ENCODE measurements around the gene AFAP1L2. TPM values are rescaled to one million over a fixed set of nuclear protein-coding genes. Genes with fewer than 3 reads are reported as not detected.

The AFAP1L2 gene
- total RNA-seq, 4 donors from 2014 or later = 20.5 to 29.5 (median 23.9) TPM

- Histone ChIP-seq H3K4me1 (peaks cover 0 to 17% (median 0%) of the 10 kb centered on the region in 3 donors), H3K27me3 (peaks cover 2% of the 10 kb centered on the region), H3K4me3 (no peak overlapping the region), H3K36me3 (no peaks in the 10 kb centered on the region), H3K27ac (peak overlapping the region in 2 of 4 donors; percentile 2 to 34), H3K9me3 (no peaks in the 10 kb centered on the region)
- no peak for ATAC-seq
- WGBS, 2 donors (ENCODE audit: low coverage in 1 of 2) = 36 to 54% methylated on average over 2 to 3 of the region's 3 CpGs
- no peak for TF ChIP-seq POLR2A (IDR thresholded peaks at IDR 0.05)
- no peak for TF ChIP-seq EP300 (IDR thresholded peaks at IDR 0.05)
- no peak for TF ChIP-seq POLR2AphosphoS5 (IDR thresholded peaks at IDR 0.05)
- TF ChIP-seq CTCF (IDR thresholded peaks at IDR 0.05) = no peak
Observed at GRCh38 chr10:114257498-114257897, 146.8 kb downstream of the AFAP1L2 start.

GRCh38 chr10:114256822-114257221, 147.5 kb downstream of the AFAP1L2 start:
- Histone ChIP-seq H3K27me3 (peaks cover 8% of the 10 kb centered on the region), H3K27ac (peak overlapping the region in 1 of 4 donors; percentile 34), H3K9me3 (no peaks in the 10 kb centered on the region), H3K4me1 (peaks cover 0 to 17% (median 0%) of the 10 kb centered on the region in 3 donors), H3K36me3 (no peaks in the 10 kb centered on the region), H3K4me3 (no peak overlapping the region)
- no peak for ATAC-seq
- WGBS, 2 donors (ENCODE audit: low coverage in 1 of 2) = 60% methylated on average over 3 of the region's 3 CpGs; no CpG with 5 or more reads in 1 of the 2 donors
- TF ChIP-seq POLR2A (IDR thresholded peaks at IDR 0.05) = no peak
- TF ChIP-seq POLR2AphosphoS5 (IDR thresholded peaks at IDR 0.05) = no peak
- TF ChIP-seq EP300 (IDR thresholded peaks at IDR 0.05) = no peak
- TF ChIP-seq CTCF (IDR thresholded peaks at IDR 0.05) = no peak

GRCh38 chr10:114256008-114256765, 148.1 kb downstream of the AFAP1L2 start:
- Histone ChIP-seq H3K36me3 (no peaks in the 10 kb centered on the region), H3K4me3 (no peak overlapping the region), H3K27ac (no peak overlapping the region), H3K4me1 (peaks cover 0 to 17% (median 0%) of the 10 kb centered on the region in 3 donors), H3K9me3 (no peaks in the 10 kb centered on the region), H3K27me3 (peaks cover 8% of the 10 kb centered on the region)
- TF ChIP-seq POLR2A (IDR thresholded peaks at IDR 0.05) (no peak), POLR2AphosphoS5 (IDR thresholded peaks at IDR 0.05) (no peak), EP300 (IDR thresholded peaks at IDR 0.05) (no peak), CTCF (IDR thresholded peaks at IDR 0.05) (no peak)
- ATAC-seq = no peak
- 77 to 89% methylated on average over 11 to 12 of the region's 12 CpGs for WGBS, 2 donors (ENCODE audit: low coverage in 1 of 2)

GRCh38 chr10:114255227-114255626, 149.1 kb downstream of the AFAP1L2 start:
- Histone ChIP-seq H3K9me3 (no peaks in the 10 kb centered on the region), H3K4me1 (peaks cover 0 to 17% (median 0%) of the 10 kb centered on the region in 3 donors), H3K27ac (no peak overlapping the region), H3K4me3 (no peak overlapping the region), H3K27me3 (peaks cover 11% of the 10 kb centered on the region), H3K36me3 (no peaks in the 10 kb centered on the region)
- no CpG with 5 or more reads among the region's 1 CpG for WGBS, 2 donors (ENCODE audit: low coverage in 1 of 2)
- no peak for ATAC-seq
- TF ChIP-seq POLR2A (IDR thresholded peaks at IDR 0.05) (no peak), POLR2AphosphoS5 (IDR thresholded peaks at IDR 0.05) (no peak), EP300 (IDR thresholded peaks at IDR 0.05) (no peak), CTCF (IDR thresholded peaks at IDR 0.05) (no peak)

- Histone ChIP-seq H3K4me3 (no peak overlapping the region), H3K27me3 (peaks cover 17% of the 10 kb centered on the region), H3K9me3 (no peaks in the 10 kb centered on the region), H3K4me1 (peaks cover 0 to 9% (median 0%) of the 10 kb centered on the region in 3 donors), H3K27ac (no peak overlapping the region), H3K36me3 (no peaks in the 10 kb centered on the region)
- 0 to 96% methylated on average over 1 to 3 of the region's 7 CpGs for WGBS, 2 donors (ENCODE audit: low coverage in 1 of 2)
- no peak for ATAC-seq
- TF ChIP-seq CTCF (IDR thresholded peaks at IDR 0.05) = no peak
- no peak for TF ChIP-seq EP300 (IDR thresholded peaks at IDR 0.05)
- no peak for TF ChIP-seq POLR2AphosphoS5 (IDR thresholded peaks at IDR 0.05)
- no peak for TF ChIP-seq POLR2A (IDR thresholded peaks at IDR 0.05)
Observed at GRCh38 chr10:114252883-114253282, 151.4 kb downstream of the AFAP1L2 start.
